ENCODE results near the gene STK4.

DNA sequence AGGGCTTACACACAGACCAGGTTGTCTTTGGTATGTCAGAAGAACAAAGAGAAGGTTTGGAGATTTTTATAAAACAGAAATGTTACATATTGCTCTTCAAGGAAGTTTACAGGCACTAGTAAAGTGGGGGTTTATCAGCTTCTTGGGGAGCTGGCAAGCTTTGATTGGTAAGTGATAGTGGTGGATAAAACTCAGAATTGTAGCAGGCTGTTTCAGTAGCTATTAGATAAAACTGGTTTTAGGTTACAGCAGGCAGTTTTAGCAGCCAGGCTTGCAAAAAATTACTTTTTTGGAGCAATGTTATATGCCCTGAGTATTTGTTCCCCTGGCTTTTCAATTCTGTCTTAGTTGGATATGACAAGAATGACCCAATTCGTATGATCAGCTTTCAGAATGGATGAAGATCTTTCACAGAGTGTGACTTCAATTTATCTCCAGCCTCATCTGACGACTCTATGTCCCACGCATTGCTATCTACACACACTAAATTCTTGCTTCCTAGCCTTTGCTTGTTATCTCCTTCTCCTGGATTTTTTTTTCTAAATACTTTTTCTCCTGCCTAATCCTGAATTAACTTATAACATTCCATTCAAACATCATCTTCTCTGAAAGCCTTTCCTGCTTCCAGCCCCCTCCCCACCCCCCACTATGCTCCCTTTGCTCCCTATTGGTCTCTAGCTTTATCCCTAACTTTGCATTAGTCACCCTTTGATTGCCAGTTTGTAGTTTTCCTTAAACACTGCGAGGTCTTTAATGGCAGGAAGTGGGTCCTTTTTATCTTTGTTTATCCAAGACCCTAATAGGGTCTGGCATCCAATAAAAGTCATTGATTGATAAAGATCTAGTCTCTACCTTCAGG, 5.1 kb upstream of the STK4 start:
- TF ChIP-seq, protein P1, sequence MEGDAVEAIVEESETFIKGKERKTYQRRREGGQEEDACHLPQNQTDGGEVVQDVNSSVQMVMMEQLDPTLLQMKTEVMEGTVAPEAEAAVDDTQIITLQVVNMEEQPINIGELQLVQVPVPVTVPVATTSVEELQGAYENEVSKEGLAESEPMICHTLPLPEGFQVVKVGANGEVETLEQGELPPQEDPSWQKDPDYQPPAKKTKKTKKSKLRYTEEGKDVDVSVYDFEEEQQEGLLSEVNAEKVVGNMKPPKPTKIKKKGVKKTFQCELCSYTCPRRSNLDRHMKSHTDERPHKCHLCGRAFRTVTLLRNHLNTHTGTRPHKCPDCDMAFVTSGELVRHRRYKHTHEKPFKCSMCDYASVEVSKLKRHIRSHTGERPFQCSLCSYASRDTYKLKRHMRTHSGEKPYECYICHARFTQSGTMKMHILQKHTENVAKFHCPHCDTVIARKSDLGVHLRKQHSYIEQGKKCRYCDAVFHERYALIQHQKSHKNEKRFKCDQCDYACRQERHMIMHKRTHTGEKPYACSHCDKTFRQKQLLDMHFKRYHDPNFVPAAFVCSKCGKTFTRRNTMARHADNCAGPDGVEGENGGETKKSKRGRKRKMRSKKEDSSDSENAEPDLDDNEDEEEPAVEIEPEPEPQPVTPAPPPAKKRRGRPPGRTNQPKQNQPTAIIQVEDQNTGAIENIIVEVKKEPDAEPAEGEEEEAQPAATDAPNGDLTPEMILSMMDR (IDR thresholded peaks at IDR 0.05), result no peak
- TF ChIP-seq POLR2A (IDR thresholded peaks at IDR 0.05), result no peak
